Peyer's patch (tissue), 4 donors: ENCODE results near the gene GFOD1.

Experiments used
- POLR2A ChIP-seq, 2 donors: fragments of 450-650 bp; IDR thresholded peaks; one replicate each; pipeline ENCODE4 v1.5.1; 2017; ENCODE audit warnings: antibody characterized with exemption in 2 of 2, mild to moderate bottlenecking in 2 of 2, moderate library complexity in 2 of 2
- TF ChIP-seq, protein P1 (sequence below), 6 experiments: fragments of 450-650 bp in 4 of 6; fragments of 200-600 bp in 2 of 6; sonication (generic) in 1 of 6; IDR thresholded peaks; one replicate each; pipeline ENCODE4 v1.5.1; 2017 to 2019; ENCODE audit warnings: antibody characterized with exemption in 6 of 6, mild to moderate bottlenecking in 3 of 6, moderate library complexity in 1 of 6

DNA sequence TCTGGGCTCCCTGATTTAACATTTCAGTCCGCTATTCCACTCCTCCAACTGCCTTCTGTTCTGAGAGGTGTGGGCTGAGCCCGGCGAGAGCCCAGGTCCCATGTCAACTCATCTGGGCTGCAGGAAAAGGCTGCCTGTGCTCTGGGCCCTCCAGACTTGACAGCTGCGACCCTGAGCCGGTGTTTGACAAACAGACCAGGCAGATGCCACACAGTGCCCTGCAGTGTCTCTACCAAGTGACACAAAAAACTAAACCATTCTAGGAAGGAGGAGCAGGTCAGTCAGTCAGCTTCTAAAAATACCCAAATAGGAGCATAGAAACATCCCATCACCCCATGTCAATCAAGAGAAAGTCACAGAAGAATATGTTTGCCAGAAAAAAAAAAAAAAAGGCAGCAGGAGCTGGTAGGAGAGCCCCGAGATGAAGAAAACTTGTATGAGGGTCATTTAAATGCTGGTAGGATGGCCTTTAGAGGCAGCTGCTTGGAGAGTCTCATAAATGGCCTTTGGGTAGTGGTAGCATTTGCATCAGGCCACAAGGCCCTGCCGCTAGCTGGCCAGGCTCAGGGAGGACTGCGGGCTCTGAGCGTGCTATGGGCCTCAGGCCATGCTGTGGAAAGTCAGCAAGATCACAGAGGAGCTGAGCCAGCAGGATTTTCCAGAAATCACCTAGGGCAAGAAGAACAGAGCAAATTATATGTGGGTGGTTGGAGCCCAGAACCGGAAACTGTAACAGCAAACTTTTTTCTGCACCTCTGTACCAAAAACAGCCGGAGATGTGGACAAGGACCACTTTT lies 36.6 kb upstream of the GFOD1 start:
- TF ChIP-seq, protein P1, sequence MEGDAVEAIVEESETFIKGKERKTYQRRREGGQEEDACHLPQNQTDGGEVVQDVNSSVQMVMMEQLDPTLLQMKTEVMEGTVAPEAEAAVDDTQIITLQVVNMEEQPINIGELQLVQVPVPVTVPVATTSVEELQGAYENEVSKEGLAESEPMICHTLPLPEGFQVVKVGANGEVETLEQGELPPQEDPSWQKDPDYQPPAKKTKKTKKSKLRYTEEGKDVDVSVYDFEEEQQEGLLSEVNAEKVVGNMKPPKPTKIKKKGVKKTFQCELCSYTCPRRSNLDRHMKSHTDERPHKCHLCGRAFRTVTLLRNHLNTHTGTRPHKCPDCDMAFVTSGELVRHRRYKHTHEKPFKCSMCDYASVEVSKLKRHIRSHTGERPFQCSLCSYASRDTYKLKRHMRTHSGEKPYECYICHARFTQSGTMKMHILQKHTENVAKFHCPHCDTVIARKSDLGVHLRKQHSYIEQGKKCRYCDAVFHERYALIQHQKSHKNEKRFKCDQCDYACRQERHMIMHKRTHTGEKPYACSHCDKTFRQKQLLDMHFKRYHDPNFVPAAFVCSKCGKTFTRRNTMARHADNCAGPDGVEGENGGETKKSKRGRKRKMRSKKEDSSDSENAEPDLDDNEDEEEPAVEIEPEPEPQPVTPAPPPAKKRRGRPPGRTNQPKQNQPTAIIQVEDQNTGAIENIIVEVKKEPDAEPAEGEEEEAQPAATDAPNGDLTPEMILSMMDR (IDR thresholded peaks at IDR 0.05): no peak
- TF ChIP-seq POLR2A (IDR thresholded peaks at IDR 0.05): no peak
